Fibroblast of lung (primary cell): Measurements from ENCODE around the gene DCTPP1.

Experiments
- EZH2 ChIP-seq: IDR thresholded peaks from 2 replicates; pipeline ENCODE4 v1.5.1; 2012; ENCODE audit warnings: low read length, control low read depth, mild to moderate bottlenecking; ENCODE audit errors: missing control alignments
- TF ChIP-seq, protein P1 (sequence below), 2 donors: IDR thresholded peaks in 1 of 2; conservative IDR thresholded peaks in 1 of 2; 1 replicate in 1 of 2; 2 replicates in 1 of 2; pipeline ENCODE4 v1.5.1; 2011 to 2012; ENCODE audit warnings: low read length in 2 of 2, control low read depth in 1 of 2, inconsistent platforms in 1 of 2, low read depth in 1 of 2, mild to moderate bottlenecking in 1 of 2

DNA sequence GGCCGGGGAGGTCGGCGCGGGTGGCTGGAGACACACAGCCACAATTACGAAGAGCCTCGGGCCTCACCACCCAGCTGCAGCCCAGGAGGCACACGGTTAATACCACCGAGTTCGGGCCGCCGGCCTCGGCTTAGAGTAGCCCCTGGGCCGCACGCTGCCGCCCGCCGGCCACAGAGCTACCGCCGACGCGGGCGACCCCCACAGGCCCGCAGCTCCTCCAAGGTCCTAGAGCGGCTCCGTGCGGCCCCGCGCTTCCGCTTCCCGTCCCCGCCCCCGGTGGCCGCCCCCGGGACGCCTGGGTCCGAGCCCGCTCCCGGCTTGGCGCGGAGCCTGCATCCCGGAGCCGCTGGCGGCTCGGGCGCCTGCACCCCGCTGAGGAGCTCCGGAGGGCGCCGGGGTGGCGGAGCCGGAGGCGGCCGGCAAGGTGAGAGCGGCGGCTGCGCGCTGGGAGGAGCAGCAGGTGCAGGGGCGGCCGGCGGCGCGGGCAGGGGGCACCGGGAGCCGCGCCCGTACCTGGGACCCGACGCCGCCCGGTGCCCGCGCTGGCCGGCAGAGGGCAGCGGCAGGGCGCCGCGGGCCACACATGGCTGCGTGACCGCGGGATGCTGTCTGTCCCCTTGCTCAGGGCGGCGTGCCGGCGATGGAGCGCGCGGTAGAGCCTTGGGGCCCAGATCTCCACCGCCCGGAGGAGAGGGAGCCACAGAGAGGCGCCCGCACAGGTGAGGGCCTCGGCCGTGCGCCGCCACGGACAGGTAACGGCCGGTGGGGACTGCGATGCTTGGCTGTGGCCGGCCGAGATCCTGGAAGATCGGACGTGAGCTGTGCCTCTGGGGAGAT, 34.5 kb downstream of the DCTPP1 start, which contains the start of gene ZNF48:
- TF ChIP-seq, protein P1, sequence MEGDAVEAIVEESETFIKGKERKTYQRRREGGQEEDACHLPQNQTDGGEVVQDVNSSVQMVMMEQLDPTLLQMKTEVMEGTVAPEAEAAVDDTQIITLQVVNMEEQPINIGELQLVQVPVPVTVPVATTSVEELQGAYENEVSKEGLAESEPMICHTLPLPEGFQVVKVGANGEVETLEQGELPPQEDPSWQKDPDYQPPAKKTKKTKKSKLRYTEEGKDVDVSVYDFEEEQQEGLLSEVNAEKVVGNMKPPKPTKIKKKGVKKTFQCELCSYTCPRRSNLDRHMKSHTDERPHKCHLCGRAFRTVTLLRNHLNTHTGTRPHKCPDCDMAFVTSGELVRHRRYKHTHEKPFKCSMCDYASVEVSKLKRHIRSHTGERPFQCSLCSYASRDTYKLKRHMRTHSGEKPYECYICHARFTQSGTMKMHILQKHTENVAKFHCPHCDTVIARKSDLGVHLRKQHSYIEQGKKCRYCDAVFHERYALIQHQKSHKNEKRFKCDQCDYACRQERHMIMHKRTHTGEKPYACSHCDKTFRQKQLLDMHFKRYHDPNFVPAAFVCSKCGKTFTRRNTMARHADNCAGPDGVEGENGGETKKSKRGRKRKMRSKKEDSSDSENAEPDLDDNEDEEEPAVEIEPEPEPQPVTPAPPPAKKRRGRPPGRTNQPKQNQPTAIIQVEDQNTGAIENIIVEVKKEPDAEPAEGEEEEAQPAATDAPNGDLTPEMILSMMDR (conservative IDR thresholded peaks at IDR 0.05 in 1 of 2, IDR thresholded peaks at IDR 0.05 in 1 of 2; ENCODE audit: low read depth in 1 of 2, low read length in 2 of 2) = peak in 1 of 2 donors; percentile 11
- no peak for TF ChIP-seq EZH2
